ENCODE results near the gene CLEC16A. TPM values are rescaled to one million over a fixed set of nuclear protein-coding genes. Genes with fewer than 3 reads are reported as not detected.

The CLEC16A gene
- total and polyA plus RNA-seq, 4 donors: 14.3 to 44.4 (median 26.4) TPM

DNA sequence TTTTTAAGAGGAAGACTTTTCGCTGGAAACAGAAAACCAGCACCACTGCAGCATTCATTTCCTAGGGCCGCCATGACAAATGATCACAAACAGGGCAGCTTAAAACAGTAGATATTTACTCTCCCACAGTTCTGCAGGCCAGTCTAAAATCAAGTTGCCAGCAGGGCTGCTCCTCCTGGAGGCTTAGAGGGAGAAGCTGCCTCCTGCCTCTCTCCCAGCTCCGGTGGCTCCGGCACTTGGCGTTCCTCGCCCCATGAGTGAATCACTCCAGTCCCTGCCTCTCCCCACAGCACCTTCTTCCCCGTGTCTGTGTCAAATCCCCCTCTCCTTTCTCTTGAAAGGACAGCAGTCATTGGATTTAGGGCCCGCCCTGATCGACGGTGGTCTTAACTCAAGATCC, 239.6 kb downstream of the CLEC16A start:
- H3K9ac ChIP-seq (ENCODE audit: insufficient read depth in 1 of 2, low read length in 2 of 2): no peak overlapping the region
- 93 to 97% methylated on average over 10 of the region's 10 CpGs for WGBS, 2 donors
- DNase-seq: no peak
- TF ChIP-seq, protein P1, sequence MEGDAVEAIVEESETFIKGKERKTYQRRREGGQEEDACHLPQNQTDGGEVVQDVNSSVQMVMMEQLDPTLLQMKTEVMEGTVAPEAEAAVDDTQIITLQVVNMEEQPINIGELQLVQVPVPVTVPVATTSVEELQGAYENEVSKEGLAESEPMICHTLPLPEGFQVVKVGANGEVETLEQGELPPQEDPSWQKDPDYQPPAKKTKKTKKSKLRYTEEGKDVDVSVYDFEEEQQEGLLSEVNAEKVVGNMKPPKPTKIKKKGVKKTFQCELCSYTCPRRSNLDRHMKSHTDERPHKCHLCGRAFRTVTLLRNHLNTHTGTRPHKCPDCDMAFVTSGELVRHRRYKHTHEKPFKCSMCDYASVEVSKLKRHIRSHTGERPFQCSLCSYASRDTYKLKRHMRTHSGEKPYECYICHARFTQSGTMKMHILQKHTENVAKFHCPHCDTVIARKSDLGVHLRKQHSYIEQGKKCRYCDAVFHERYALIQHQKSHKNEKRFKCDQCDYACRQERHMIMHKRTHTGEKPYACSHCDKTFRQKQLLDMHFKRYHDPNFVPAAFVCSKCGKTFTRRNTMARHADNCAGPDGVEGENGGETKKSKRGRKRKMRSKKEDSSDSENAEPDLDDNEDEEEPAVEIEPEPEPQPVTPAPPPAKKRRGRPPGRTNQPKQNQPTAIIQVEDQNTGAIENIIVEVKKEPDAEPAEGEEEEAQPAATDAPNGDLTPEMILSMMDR (IDR thresholded peaks at IDR 0.05; ENCODE audit: control extremely low read depth, extremely low read depth): no peak
- H3K4me3 ChIP-seq: no peak overlapping the region
- no peak for ATAC-seq (ENCODE audit: insufficient read depth, low FRiP score)
- no peaks in the 10 kb centered on the region for H3K9me3 ChIP-seq (ENCODE audit: control insufficient read depth in 4 of 4, insufficient read depth in 3 of 4, low read length in 3 of 4)
- H3K36me3 ChIP-seq (ENCODE audit: control insufficient read depth in 4 of 4, insufficient read depth in 4 of 4, low read length in 4 of 4): peaks cover 0 to 15% (median 3%) of the 10 kb centered on the region in 4 donors
- H3K27me3 ChIP-seq (ENCODE audit: control insufficient read depth in 3 of 3, insufficient read depth in 3 of 3, low read length in 2 of 3): no peaks in the 10 kb centered on the region
- H3K4me1 ChIP-seq (ENCODE audit: control insufficient read depth in 5 of 5, insufficient read depth in 5 of 5, low read length in 5 of 5): peaks cover 0 to 18% (median 2%) of the 10 kb centered on the region in 5 donors
- H3K27ac ChIP-seq (ENCODE audit: low read depth in 1 of 2, low read length in 1 of 2): no peak overlapping the region

DNA sequence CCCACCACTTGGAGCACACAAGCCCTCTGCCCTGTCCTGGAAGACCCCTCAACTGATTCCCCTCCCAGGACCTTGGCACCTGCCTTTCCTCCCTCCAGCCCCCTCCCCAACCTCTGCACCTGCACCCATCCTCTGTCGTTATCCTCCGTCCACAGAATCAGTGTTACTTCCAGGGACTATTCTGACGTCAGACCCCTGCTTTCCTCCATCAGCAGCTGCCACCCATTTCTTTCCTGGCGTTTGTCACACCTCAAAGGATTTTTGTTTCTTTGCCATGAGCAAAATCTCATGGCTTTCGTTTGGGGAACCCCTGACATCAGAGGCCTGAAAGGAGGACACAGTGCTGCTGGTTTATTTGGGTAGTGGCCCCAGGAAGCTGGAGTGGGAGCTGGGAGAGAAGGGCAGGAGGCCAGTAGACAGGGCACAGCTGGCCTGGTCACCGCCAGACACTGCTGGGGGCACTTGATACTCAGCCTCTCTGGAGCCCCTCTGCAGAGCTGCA, 243.2 kb downstream of the CLEC16A start:
- no peaks in the 10 kb centered on the region for H3K36me3 ChIP-seq (ENCODE audit: control insufficient read depth in 4 of 4, insufficient read depth in 4 of 4, low read length in 4 of 4)
- ATAC-seq (ENCODE audit: insufficient read depth, low FRiP score) (no peak), DNase-seq (peak; percentile 74 to 86 (median 81))
- H3K4me1 ChIP-seq (ENCODE audit: control insufficient read depth in 5 of 5, insufficient read depth in 5 of 5, low read length in 5 of 5): peaks cover 0 to 10% (median 2%) of the 10 kb centered on the region in 5 donors
- WGBS, 2 donors: 82 to 84% methylated on average over 6 of the region's 6 CpGs
- no peaks in the 10 kb centered on the region for H3K27me3 ChIP-seq (ENCODE audit: control insufficient read depth in 3 of 3, insufficient read depth in 3 of 3, low read length in 2 of 3)
- no peak overlapping the region for H3K27ac ChIP-seq (ENCODE audit: low read depth in 1 of 2, low read length in 1 of 2)
- TF ChIP-seq, protein P1 (IDR thresholded peaks at IDR 0.05; ENCODE audit: control extremely low read depth, extremely low read depth): no peak
- no peaks in the 10 kb centered on the region for H3K9me3 ChIP-seq (ENCODE audit: control insufficient read depth in 4 of 4, insufficient read depth in 3 of 4, low read length in 3 of 4)
- no peak overlapping the region for H3K9ac ChIP-seq (ENCODE audit: insufficient read depth in 1 of 2, low read length in 2 of 2)
- no peak overlapping the region for H3K4me3 ChIP-seq

DNA sequence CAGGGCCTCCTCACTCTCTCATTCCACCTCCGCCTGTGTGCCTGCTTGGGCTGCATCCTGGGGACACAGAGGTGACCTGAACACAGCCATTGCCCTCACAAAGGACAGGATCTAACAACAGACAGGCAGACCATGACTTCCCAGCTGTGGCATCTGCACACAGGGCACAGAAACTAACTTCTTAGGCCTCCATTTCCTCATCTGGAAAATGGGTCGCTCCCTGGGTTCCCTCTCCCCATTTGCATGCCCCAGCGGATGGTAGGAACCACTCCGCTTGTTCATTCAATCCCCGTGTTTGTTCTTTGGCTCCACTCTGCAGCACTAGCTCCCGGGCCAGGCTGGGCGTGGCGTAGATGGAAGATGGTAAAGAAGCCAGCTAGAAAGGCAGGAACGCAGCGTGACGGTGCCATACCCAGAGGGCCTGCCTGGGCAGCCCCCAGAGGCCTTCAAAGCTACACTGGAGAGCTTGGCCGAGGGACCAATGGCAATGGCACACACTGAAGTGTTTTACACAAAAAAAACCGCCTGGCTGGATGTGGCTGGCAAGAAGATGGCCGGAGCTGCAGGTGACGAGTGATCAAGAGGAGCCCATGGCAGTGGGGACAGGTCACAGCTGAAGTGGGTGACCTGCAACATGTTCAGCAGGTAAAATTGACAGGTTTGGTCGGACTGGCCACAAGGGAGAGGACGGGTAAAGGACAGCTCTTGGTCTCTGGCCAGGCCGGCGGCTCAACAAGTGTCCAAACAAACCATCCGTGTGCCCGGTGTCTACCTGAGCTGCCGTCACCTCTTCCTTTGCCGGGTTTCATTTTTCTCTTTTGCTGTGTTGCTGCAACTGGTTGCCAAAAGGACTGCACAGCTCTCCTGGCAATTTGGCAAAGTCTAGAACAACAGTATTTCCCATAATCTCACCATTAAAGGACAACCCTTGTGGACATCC, 244.7 kb downstream of the CLEC16A start:
- Histone ChIP-seq H3K9me3 (ENCODE audit: control insufficient read depth in 4 of 4, insufficient read depth in 3 of 4, low read length in 3 of 4) (no peaks in the 10 kb centered on the region), H3K4me3 (no peak overlapping the region), H3K9ac (ENCODE audit: insufficient read depth in 1 of 2, low read length in 2 of 2) (no peak overlapping the region), H3K27me3 (ENCODE audit: control insufficient read depth in 3 of 3, insufficient read depth in 3 of 3, low read length in 2 of 3) (no peaks in the 10 kb centered on the region), H3K27ac (ENCODE audit: low read depth in 1 of 2, low read length in 1 of 2) (no peak overlapping the region), H3K4me1 (ENCODE audit: control insufficient read depth in 5 of 5, insufficient read depth in 5 of 5, low read length in 5 of 5) (peaks cover 0 to 10% (median 0%) of the 10 kb centered on the region in 5 donors), H3K36me3 (ENCODE audit: control insufficient read depth in 4 of 4, insufficient read depth in 4 of 4, low read length in 4 of 4) (no peaks in the 10 kb centered on the region)
- no peak for DNase-seq
- no peak for ATAC-seq (ENCODE audit: insufficient read depth, low FRiP score)
- TF ChIP-seq, protein P1 (IDR thresholded peaks at IDR 0.05; ENCODE audit: control extremely low read depth, extremely low read depth): no peak
- 87 to 92% methylated on average over 23 of the region's 23 CpGs for WGBS, 2 donors

Measured in lung (tissue), 12 donors.